GM19463 (cell line): Measurements from ENCODE around the gene CTDP1.
A peak's percentile ranks its signal among the peaks of the same experiment; 100 is the strongest.

Experiments used
- ATAC-seq: cut with Tn5 transposase; IDR thresholded peaks from one replicate; pipeline ENCODE4 v1.9.1; 2021; ENCODE audit warnings: mild to moderate bottlenecking, moderate library complexity; ENCODE audit not compliant: unreplicated experiment

The CTDP1 gene

DNA sequence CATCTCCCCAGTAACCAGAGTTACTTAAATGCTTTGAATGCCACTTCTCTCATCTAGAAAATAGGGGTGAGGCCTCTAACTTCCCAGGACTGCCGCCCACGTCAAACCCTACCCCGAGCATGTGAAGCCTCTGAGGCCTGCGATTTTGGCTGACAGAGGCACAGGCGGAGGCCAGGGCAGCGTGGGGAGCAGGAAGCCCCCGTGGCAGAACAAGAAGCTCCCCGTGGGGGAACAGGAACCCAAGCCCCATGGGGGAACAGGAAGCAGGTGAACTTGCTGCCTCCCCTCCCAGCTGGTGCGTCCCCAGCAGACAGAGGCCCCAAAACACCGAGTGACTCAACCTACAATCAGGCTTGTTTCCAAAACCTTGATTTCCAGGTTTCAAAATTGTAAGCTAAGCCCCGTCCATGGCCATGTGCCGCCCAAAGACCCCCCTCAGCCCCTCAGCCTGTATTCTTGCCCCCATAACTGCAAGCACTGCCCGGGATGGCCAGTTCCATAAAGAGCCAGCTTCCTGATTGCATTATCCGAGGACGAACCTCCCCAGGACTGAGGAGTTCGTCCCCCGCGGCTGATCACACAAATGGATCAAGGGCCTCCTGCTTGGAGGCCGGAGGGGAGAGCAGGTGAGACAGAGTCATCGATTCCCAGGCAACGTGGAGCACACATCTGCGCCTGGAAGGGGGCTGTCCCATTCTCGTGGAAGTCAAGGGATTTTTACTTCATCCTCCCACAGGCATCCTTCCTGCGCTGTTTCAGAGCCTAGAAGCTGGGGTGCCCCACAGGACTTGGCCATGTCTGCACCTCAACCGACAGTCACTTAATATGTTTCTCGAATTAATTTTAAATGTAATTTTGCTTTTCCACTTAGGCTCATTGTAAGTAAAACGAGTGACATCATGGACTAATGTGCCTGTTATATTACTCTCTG lies 36.3 kb upstream of the CTDP1 start:
- ATAC-seq = no peak

DNA sequence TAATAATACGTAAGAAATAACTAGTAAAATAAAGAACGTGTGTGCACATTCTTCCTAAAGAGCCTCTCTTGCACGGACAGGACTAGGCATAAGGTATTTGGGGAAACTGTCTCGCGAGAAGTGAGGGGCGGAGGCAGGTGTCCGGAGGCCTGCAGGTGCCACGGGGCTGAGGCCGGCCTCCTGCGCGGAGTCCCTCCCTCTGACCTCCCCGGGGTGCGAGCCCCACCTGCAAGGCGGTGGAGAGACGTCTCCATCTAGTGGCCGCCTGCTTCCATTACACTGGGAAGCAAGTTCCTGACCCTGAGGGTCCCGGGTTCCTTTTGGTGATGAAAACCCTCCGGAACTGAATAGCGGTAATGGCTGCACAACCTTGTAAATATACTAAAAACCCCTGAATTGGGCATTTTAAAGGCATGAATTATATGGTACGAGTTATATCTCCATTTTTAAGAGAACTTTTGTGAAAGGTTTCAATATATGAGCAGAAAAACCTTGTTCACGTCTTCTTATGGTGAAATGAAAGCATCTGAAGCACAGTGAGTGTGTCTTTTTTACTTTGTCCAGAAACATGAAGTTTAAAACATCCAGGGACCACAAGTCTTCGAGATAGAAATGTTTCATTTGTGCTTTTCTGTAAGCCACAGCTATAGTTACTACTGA lies 35.5 kb upstream of the CTDP1 start:
- peak; percentile 93 for ATAC-seq

DNA sequence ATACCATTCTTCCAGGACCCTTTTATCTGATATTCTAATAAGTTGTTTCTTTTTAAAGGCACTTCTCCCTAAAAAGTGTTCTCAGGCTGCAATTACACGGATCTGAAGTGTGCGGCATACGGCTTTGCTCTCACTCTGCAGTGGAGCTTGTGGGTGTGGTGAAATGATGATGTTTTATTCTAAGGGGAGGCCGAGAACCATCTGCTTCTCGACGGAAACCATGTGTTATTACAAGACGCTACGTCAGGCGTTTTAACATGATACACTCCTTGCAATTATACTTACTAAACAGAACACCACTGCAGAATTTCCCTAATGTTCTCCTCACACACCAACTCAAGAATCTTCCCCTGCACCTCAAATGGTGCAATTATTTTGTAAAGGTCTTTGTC lies 34.9 kb upstream of the CTDP1 start:
- no peak for ATAC-seq

DNA sequence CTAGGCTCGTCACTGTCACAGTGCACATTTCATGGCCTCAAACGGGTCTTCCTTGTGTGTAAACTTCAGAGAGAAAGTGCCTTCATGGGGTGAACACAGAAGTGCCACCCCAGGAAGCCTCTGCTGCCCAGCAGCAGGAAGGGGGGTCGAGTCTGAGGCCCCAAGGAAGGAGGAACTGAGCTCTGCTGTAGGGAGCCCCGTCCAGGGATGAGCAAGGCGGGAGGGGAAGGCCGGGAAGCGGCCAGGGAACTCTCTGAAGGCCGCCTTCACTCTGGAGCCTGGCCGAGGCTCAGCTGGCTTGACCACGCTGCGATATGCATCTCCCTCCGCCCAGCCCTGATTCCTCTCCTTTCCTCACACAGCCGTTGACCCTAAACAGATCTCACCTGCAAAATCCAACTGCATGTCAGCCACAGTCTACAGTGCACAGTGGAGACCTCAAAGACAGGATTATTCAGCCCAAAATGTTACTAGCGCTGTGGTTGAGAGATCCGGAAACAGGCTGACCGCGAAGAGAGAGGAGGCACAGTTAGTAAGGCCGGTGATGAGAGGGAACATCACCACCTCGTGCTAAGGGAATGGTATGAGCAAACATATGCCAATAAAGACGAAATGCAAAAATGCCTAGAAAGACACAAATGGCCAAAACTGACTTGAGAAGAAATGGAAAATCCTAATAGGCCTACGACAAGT lies 34.2 kb upstream of the CTDP1 start:
- no peak for ATAC-seq

DNA sequence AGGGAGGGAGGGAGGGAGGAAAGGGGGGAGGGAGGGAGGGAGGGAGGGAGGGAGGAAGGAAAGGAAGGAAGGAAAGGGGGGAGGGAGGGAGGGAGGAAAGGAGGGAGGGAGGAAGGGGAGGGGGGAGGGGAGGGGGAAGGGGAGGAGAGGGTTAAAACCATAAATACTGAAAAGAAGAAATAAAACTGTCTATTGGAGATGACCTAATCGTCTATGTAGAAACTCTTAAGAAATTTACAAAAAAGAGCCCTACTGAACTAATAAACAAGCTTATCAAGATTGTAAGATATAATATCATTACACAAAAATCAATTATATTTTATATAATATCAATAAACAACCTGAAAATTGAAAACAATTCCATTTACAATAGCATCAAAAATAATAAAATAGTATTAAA lies 32.3 kb upstream of the CTDP1 start:
- ATAC-seq = no peak

DNA sequence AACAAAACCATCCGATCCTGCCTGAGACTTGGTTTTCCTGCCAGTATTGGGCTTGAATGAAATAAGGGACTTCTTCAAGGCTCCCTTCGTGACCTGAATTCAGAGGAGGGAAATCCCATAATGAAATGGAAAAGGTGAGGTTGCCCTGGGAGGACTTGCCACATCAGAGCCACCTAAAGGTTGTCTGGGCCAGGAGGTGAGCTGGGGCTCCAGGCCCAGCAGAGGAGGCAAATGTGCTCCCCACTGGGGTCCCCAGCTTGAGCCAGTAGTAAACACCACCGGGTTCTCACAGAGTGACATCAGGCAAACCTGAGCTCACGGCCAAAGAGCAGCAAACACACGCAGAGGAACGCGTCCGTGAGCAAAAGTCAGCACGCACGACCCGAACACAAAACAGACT lies 28.6 kb upstream of the CTDP1 start:
- ATAC-seq = no peak

DNA sequence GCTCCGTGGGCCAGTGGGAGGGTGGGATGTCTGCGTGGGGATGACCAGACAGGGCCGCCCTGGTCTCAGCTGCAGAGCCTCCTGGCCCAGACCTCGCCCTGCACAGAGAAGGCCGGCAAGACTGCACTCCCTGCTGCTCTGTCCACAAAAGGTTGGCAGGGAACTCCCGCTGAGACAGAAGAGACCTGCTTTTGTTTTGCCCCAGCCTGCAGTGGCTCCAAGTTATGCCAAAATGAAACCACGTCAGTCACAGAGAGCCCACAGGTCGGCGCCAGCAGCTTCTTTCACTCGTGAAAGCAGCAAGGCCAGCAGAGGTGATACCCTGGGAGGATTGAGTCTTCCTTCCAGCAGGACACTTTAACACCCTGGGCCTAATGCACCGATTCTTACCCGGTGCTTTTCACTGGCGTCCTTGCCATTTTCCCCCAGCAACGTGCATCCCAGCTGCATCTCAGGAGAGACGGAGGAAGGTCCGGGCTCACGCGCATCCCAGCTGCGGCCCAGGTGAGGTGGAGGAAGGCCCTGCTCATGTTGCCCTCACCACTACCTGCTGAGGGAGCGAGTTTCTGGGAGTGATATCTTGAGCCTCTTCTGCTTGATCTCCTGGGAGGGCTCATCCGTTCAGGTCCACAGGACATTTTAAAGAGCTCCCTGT lies 22.1 kb upstream of the CTDP1 start:
- no peak for ATAC-seq

DNA sequence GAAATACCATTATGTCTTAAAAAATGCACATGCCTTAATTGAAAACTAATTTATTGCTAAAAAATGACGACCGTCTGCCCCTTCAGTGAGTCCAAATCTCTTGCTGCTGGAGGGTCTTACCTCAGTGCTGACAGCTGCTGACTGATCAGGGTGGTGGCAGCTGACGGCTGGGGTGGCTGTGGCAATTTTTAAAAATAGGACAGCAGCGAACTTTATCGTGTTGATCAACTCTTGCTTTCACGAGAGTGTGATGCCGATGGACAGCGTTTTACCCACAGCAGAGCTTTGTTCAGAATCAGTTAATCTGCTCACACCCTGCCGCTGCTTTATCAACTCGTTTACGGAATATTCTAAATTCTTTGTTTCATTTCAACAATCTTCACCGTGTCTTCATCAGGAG lies 21.2 kb upstream of the CTDP1 start:
- ATAC-seq = no peak

DNA sequence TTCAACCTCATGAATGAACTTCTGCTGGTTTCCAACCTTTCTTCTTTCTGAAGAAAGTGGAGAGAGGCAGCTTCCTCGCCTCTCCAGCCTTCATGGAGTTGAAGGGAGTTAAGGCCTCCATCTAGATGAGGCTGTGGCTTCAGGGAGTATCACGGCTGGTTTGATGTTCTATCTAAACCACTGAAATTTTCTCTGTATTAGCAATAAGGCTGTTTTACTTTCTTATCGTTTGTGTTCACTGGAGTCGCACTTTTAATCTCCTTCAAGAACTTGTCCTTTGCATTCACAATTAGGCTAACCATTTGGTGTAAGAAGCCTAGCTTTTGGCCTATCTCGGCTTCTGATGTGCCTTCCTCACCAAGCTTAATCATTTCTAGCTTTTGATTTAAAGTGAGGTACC lies 19.9 kb upstream of the CTDP1 start:
- ATAC-seq = no peak

DNA sequence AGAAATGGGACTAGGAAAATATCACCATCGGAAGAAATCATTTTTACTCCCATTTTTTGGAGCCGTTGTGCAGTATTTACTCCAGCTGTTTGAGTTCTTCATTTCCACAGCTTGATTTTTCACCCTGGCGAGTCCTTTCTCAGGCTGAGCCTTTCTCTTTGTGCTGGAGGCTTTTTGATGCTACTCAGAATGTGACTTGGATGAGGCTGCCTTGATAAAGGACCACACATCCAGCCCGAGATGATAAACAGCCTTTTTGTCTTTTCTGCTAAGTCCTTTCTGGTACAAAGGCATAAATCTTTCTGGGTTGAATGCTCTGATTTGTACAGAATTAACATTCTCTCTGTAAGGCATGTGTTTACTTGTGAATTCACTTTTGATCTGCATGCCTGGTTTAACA lies 17.6 kb upstream of the CTDP1 start:
- no peak for ATAC-seq

DNA sequence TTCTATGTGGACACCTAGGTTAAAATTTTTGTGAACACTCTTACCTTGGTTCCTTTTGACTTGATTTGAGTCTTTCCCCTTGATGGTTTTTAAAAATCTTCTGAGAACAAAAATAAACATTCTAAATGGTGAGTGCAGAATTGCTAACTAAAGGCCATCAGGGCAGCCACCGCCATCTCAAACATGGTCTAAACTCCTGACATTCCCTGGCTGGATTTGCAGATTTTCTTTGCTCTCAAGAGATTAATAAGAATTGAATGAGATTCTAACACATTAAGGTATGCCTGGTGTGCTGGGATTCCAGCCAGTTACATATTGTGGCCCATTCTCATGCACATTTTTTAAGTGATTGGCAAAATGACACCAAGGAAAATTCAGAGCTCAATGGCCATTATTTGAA lies 17.2 kb upstream of the CTDP1 start:
- ATAC-seq = no peak

DNA sequence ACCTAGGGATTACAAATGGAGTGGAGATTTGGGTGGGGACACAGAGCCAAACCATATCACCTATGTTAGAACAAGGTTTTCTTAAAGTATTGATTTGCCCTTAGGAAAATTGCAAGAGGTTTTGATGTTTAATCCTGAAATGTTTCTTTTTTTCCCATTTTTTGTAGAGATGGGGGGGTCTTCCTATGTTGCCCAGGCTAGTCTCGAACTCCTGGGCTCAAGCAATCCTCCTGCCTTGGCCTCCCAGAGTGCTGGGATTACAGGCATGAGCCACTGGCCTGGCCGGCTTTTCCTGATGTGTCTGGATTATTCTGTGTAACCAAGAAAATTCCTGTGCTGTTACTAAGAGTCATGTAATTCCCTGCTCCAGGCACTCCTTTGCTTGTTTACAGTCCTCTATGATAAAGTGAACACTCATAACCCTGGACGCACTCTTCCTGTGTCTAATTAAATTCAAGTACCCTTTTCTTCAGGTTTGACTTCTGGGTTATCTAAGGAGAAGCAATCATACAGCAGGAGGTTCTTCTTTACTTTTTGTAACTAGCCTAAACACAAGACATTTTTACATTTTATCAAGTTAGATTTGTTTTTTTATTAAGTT lies 15.0 kb upstream of the CTDP1 start:
- ATAC-seq = no peak

DNA sequence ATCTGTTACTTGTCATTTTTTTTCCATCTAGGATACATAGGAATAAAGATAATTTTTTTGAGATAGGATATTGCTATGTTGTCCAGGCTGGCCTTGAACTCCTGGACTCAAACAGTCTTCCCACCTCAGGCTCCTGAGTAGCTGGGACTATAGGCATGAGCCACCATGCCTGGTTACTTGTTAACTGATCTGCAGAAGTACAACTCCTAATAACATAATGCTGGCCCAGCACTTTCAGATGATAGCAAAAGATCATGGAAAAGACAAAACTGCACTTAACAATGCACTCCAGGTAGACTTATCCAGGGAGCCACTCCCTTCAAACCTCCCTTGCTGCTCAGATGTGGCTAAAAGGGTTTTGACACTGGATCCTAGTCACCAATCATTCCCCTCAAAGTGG lies 11.4 kb upstream of the CTDP1 start:
- ATAC-seq = no peak

DNA sequence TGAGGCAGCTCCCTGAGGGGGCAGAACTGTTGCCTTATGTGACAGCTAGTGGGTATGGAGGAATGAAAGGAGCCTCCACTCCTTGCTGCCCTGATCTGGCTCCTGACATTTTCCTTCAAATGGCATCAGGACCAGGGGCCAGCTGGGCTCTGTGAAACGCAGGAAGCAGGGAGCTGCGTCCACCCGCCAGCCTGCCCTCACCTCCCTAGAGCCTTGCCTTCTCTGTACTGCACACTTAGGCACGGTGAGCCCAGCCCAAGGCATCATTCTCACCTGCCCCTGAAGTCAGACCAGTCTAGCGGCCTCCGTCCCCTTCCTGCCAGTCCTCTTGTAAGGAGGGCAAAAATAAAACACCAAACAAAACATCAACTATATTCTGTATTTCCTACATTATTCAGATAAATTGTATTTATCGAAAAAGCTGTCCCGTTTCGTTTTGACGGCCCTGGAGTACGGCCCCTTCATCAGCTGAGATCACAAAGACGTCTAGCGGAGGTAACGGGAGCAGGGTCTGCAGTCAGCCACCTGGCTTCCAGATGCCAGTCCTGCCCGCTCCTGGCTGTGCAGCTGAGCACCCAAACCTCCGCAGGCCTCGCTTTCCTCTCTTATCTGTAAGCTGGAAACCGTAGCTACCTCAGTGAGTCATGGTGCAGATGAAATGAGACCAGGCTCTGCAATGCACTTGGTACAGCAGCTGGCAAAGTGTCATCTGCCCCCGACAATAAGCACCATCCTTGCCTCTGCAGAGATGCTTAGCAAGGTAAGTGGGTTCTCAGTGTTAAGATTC lies 6.9 kb upstream of the CTDP1 start:
- ATAC-seq = no peak

DNA sequence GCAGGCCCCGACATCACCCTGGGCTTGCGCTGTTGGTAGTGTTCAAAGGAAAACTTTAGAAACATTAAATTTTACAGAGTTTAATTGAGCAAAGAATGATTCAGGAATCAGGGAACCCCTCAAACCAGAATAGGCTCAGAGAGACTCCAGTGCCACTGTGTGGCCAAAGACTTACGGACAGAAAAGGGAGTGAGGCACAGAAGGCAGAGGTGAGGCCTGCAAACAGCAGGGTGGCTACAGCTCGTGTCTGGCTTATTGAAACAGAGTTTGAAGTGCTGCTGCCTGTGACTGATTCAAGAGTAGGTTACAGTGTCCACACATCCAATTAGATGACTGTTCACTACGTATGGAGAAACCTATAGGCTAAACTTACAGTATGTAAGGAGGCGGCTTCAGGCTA lies 2.4 kb upstream of the CTDP1 start:
- ATAC-seq = no peak

DNA sequence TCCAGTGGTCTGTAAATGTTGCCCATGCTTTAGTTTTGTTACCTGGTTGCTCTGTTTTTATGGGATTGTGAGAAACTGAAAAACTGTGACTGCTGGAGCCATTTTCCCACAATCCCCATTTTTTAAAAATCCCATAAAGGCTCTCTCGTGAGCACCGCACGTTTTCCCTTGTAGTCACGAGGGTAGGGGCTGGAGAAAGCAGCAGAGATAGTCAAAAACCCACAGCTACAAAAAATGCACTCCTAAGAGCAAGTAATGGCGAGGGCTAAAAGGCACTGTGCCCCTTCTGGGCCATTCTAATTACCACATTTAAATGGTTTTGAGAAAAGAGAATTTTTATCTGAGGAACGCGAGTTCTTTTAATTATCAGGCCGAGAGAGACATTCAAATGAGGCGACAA lies 1.8 kb upstream of the CTDP1 start:
- ATAC-seq = no peak

DNA sequence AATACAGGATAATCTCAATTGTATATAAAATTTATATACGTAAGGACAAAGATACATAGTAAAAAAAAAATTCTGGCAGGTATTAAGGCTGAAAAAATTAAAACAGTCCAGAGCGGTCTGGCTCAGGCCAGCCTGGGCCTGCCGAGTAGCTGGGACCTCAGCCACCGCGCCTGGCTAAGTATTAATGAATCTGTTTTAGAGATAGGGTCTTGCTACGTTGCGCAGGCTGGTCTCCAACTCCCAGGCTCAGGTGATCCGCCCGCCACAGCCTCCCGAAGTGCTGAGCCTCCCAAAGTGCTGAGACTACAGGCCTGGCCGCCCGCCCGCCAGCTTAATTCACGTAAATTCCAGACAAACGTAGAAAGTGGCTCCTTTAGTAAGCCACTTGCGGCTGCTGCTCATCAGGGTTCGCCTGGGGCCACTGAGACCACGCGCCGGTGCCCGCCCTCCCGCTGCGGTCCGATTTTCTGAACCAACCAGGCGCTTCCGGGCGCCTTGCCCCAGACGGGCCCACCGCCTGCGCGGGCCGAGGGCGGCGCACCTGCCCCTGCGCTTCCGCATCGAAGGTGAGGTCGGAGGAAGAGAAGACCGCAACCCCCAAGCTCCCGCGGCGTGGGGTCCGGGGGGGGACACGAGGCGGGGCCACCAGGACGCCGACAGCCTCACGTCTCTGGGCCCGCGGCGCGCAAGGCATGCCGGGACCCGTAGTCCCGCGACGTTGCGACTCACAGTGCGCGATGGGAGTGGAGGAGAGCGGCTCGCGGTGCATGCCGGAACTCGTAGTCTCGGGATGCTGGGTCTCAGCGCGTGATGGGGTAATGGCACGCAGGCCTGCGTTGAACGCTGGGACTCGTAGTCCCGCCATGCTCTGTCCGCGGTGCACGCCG lies 695 bp upstream of the CTDP1 start:
- ATAC-seq = peak; percentile 86

DNA sequence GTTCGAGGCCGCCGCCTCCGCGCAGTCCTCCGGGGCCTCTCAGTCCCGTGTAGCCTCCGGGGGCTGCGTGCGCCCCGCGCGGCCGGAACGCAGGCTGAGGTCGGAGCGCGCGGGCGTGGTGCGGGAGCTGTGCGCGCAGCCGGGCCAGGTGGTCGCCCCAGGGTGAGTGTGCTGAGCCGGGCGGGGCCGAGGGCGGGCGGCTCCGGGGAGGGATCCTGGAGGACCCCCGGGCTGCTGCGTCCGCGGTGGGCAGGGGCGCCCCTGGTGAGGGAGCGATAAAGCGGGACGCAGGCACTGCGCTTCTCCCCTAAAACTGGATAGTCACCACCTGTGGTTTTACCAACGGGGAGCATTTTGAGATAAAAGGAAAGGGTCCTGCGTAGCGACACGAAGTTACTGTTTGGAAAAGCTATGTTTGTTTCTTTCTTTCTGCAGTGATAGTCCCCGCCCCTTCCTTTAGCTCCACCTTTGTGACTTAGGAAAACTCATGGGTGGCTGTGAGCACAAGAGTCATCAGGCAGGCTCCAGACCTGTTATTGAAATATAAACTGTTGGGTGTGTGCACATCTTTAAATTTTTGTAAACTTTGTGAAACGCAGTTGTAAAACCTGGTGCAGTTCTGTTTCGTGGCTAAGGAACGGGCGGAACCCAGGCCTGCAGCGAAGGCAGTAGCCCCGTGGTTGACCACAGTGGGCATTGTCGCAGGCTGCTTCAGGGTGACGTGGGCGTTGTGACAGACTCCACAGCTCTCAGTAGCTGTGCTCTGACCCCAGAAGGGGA lies 687 bp downstream of the CTDP1 start:
- ATAC-seq = no peak
